ENCODE data around the gene ATG4C. TPM values are rescaled to one million over a fixed set of nuclear protein-coding genes. Genes with fewer than 3 reads are reported as not detected.
"Not testable (repeated sequence)": the region's sequence is repeated elsewhere in the genome, so short reads cannot be mapped to it uniquely, and the experiment has no call there.

ATG4C gene
- total RNA-seq, 1 experiment from 2014 or later, result 6.5 TPM

DNA sequence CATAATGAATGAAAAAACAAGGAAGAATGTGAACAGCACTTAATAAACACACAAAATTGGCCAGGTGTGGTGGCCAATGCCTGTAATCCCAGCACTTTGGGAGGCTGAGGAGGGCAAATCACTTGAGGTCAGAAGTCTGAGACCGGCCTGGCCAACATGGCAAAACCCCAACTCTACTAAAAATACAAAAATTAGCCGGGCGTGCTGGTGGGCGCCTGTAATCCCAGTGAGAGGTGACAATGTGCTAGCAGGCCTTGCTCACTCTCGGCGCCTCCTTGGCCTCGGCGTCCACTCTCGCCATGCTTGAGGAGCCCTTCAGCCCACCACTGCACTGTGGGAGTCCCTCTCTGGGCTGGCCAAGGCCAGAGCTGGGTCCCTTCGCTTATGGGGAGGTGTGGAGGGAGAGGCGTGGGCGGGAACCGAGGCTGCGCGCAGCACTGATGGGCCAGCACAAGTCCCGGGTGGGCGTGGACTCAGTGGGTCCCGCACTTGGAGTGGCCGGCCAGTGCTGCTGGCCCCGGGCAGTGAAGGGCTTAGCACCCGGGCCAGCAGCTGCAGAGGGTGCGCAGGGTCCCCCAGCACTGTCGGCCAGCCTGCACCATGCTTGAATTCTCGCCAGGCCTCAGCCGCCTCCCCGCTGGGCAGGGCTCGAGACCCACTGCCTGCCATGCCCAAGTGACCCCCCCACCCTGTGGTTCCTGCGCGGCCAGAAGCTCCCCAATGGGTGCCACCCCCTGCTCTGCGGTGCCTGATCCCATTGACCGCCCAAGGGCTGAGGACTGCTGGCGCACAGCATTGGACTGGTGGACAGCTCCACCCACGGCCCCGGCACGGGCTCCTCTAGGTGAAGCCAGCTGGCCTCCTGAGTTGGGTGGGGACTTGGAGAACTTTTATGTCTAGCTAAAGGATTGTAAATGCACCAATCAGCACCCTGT, 30.6 kb upstream of the ATG4C start:
- intact Hi-C loops (cut with micrococcal nuclease), result no loop called here
- Mint-ChIP-seq H3K27me3 (ENCODE audit: insufficient read depth, unreplicated experiment) (no peaks in the 10 kb centered on the region), H3K9me3 (ENCODE audit: unreplicated experiment) (no peaks in the 10 kb centered on the region), H3K36me3 (ENCODE audit: insufficient read depth, unreplicated experiment) (no peaks in the 10 kb centered on the region), H3K27ac (ENCODE audit: low read depth, unreplicated experiment) (no peak overlapping the region), H3K4me3 (ENCODE audit: unreplicated experiment) (no peak overlapping the region), H3K4me1 (ENCODE audit: insufficient read depth, unreplicated experiment) (no peaks in the 10 kb centered on the region)
- DNase-seq (ENCODE audit: unreplicated experiment), result no peak
- BruUV-seq (replicated peaks), result no TSS peak
- ChIA-PET CTCF (interaction anchor here (0.5 to 1.1 kb wide), 3 partner anchors 10 to 572 kb away, joined by 3 to 4 read pairs (median 3); no protein-coding TSS in a partner anchor), POLR2A (no interaction called here)
- TF ChIP-seq, protein P1, sequence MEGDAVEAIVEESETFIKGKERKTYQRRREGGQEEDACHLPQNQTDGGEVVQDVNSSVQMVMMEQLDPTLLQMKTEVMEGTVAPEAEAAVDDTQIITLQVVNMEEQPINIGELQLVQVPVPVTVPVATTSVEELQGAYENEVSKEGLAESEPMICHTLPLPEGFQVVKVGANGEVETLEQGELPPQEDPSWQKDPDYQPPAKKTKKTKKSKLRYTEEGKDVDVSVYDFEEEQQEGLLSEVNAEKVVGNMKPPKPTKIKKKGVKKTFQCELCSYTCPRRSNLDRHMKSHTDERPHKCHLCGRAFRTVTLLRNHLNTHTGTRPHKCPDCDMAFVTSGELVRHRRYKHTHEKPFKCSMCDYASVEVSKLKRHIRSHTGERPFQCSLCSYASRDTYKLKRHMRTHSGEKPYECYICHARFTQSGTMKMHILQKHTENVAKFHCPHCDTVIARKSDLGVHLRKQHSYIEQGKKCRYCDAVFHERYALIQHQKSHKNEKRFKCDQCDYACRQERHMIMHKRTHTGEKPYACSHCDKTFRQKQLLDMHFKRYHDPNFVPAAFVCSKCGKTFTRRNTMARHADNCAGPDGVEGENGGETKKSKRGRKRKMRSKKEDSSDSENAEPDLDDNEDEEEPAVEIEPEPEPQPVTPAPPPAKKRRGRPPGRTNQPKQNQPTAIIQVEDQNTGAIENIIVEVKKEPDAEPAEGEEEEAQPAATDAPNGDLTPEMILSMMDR (IDR thresholded peaks at IDR 0.05; ENCODE audit: unreplicated experiment), result no peak

DNA sequence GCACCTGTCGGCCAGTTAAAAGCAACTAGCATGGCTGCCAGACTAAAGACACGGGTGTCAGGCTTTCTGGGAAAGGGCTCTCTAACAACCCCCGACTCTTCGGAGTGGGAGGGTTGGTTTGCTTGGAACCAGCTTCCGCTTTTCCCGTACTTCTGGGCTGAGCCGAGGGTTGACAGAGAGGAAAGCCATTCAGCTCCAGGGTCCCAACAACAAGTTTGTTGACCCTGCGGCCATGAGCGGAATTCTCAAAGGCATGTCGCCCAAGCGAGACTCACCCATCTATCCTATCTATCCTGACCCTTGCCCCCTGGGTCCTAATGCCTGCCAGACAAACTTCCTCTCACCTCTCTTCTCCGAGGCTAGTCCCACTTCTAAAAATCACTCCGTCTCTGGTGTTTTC, 29.0 kb upstream of the ATG4C start:
- H3K9me3 Mint-ChIP-seq (ENCODE audit: unreplicated experiment); CTCF ChIA-PET; DNase-seq (ENCODE audit: unreplicated experiment); POLR2A ChIA-PET; H3K4me3 Mint-ChIP-seq (ENCODE audit: unreplicated experiment); H3K27ac Mint-ChIP-seq (ENCODE audit: low read depth, unreplicated experiment); H3K4me1 Mint-ChIP-seq (ENCODE audit: insufficient read depth, unreplicated experiment); BruUV-seq (replicated peaks); H3K27me3 Mint-ChIP-seq (ENCODE audit: insufficient read depth, unreplicated experiment); intact Hi-C loops (cut with micrococcal nuclease); H3K36me3 Mint-ChIP-seq (ENCODE audit: insufficient read depth, unreplicated experiment): not testable (repeated sequence)

DNA sequence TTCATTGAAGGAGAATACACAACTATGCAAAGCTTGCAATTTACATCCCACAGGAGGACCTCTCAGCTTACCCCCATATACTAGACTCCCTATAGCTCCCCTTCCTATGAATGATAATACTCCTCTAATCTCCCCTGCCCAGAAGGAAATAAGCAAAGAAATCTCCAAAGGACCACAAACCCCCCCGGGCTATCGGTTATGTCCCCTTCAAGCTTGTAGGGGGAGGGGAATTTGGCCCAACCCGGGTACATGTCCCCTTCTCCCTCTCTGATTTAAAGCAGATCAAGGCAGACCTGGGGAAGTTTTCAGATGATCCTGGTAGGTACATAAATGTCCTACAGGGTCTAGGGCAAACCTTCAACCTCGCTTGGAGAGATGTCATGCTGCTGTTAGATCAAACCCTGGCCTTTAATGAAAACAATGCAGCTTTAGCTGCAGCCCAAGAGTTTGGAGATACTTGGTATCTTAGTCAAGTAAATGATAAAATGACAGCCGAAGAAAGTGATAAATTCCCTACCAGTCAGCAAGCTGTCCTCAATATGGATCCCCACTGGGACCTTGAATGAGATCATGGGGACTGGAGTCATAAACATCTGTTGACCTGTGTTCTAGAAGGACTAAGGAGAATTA, 27.6 kb upstream of the ATG4C start:
- H3K9me3 Mint-ChIP-seq (ENCODE audit: unreplicated experiment); POLR2A ChIA-PET; DNase-seq (ENCODE audit: unreplicated experiment); H3K4me3 Mint-ChIP-seq (ENCODE audit: unreplicated experiment); H3K4me1 Mint-ChIP-seq (ENCODE audit: insufficient read depth, unreplicated experiment); intact Hi-C loops (cut with micrococcal nuclease); H3K36me3 Mint-ChIP-seq (ENCODE audit: insufficient read depth, unreplicated experiment); H3K27ac Mint-ChIP-seq (ENCODE audit: low read depth, unreplicated experiment); H3K27me3 Mint-ChIP-seq (ENCODE audit: insufficient read depth, unreplicated experiment); BruUV-seq (replicated peaks): not testable (repeated sequence)
- CTCF ChIA-PET, result interaction anchor here (2.0 kb wide), 1 partner anchor 10 kb away, joined by 7 read pairs; no protein-coding TSS in a partner anchor

DNA sequence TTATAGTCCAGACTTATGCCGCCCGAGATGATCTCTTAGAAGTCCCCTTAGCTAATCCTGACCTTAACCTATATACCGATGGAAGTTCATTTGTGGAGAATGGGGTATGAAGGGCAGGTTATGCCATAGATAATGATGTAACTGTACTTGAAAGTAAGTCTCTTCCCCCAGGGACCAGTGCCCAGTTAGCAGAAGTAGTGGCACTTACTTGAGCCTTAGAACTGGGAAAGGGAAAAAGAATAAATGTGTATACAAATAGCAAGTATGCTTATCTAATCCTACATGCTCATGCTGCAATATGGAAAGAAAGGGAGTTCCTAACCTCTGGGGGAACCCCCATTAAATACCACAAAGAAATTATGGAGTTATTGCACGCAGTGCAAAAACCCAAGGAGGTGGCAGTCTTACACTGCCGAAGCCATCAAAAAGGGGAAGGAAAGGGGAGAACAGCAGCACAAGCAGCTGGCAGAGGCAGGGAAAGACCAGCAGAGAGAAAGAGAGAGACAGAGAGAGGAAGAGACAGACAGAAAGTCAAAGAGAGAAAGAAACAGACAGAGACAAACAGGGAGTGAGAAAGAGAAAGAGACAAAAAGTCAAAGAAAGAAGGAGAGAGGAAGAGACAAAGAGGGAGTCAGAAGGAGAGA, 24.6 kb upstream of the ATG4C start:
- H3K27ac Mint-ChIP-seq (ENCODE audit: low read depth, unreplicated experiment); H3K36me3 Mint-ChIP-seq (ENCODE audit: insufficient read depth, unreplicated experiment); H3K4me3 Mint-ChIP-seq (ENCODE audit: unreplicated experiment); H3K4me1 Mint-ChIP-seq (ENCODE audit: insufficient read depth, unreplicated experiment); POLR2A ChIA-PET; DNase-seq (ENCODE audit: unreplicated experiment); intact Hi-C loops (cut with micrococcal nuclease); H3K27me3 Mint-ChIP-seq (ENCODE audit: insufficient read depth, unreplicated experiment); H3K9me3 Mint-ChIP-seq (ENCODE audit: unreplicated experiment); BruUV-seq (replicated peaks); CTCF ChIA-PET: not testable (repeated sequence)

DNA sequence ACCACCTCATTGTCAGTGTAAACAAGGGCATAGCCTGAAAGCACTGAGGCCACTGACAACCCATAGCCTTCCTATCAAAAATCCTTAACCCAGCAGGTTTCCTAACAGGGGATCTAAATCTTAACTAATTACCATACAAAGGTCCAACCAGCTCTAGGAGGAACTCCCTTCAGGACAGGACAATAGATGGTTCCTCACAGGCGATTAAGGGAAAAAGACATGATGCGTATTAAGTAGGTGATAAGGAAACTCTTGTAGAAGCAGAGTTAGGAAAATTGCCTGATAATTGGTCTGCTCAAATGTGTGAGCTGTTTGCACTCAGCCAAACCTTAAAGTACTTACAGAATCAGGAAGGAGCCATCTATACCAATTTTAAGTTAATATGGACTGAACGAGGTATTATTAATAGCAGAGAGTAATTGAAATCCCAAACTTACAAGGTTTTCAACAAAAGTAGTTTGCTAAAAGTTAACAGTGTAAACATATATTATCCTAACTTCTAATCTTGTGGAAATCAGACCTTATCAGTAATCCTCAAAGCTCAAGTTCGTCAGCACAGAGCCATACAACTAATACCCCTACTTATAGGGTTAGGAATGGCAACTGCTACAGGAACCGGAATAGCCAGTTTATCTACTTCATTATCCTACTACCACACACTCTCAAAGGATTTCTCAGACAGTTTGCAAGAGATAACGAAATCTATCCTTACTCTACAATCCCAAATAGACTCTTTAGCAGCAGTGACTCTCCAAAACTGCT, 23.7 kb upstream of the ATG4C start:
- H3K36me3 Mint-ChIP-seq (ENCODE audit: insufficient read depth, unreplicated experiment); H3K27ac Mint-ChIP-seq (ENCODE audit: low read depth, unreplicated experiment); H3K9me3 Mint-ChIP-seq (ENCODE audit: unreplicated experiment); POLR2A ChIA-PET; H3K27me3 Mint-ChIP-seq (ENCODE audit: insufficient read depth, unreplicated experiment); H3K4me1 Mint-ChIP-seq (ENCODE audit: insufficient read depth, unreplicated experiment); BruUV-seq (replicated peaks); DNase-seq (ENCODE audit: unreplicated experiment); intact Hi-C loops (cut with micrococcal nuclease); H3K4me3 Mint-ChIP-seq (ENCODE audit: unreplicated experiment): not testable (repeated sequence)
- CTCF ChIA-PET, result interaction anchor here (1.0 kb wide), 1 partner anchor 14 kb away, joined by 3 read pairs; no protein-coding TSS in a partner anchor

DNA sequence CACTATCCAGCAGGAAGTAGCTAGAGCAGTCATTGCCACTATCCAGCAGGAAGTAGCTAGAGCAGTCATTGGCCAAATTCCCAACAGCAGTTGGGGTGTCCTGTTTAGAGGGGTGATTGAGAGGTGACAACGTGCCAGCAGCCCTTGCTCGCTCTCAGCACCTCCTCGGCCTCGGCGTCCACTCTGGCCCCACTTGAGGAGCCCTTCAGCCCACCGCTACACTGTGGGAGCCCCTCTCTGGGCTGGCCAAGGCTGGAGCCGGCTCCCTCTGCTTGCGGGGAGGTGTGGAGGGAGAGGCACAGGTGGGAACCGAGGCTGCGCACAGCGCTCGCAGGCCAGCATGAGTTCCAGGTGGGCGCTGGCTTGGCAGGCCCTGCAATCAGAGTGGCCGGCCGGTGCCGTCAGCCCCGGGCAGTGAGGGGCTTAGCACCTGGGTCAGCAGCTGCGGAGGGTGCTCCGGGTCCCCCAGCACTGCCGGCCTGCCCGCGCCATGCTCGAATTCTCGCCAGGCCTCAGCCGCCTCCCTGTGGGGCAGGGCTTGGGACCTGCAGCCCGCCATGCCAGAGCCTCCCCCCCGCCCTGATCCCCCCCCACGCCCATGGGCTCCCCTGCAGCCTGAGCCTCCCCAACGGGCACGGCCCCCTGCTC, 22.6 kb upstream of the ATG4C start:
- CTCF ChIA-PET, result interaction anchor here (0.6 to 0.9 kb wide), 2 partner anchors 98 to 1907 kb away, joined by 3 read pairs; no protein-coding TSS in a partner anchor
- POLR2A ChIA-PET; H3K27ac Mint-ChIP-seq (ENCODE audit: low read depth, unreplicated experiment); H3K4me3 Mint-ChIP-seq (ENCODE audit: unreplicated experiment); H3K36me3 Mint-ChIP-seq (ENCODE audit: insufficient read depth, unreplicated experiment); H3K27me3 Mint-ChIP-seq (ENCODE audit: insufficient read depth, unreplicated experiment); H3K4me1 Mint-ChIP-seq (ENCODE audit: insufficient read depth, unreplicated experiment); intact Hi-C loops (cut with micrococcal nuclease); DNase-seq (ENCODE audit: unreplicated experiment); H3K9me3 Mint-ChIP-seq (ENCODE audit: unreplicated experiment); BruUV-seq (replicated peaks): not testable (repeated sequence)

DNA sequence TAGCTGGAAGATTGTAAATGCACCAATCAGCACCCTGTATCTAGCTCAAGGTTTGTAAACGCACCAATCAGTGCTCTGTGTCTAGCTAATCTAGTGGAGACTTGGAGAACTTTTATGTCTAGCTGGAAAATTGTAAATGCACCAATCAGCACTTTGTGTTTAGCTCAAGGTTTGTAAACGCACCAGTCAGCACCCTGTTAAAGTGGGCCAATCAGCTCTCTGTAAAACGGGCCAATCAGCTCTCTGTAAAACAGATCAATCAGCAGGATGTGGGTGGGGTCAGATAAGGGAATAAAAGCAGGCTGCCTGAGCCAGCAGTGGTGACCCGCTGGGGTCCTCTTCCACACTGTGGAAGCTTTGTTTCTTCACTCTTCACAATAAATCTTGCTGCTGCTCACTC, 21.9 kb upstream of the ATG4C start:
- H3K36me3 Mint-ChIP-seq (ENCODE audit: insufficient read depth, unreplicated experiment); intact Hi-C loops (cut with micrococcal nuclease); BruUV-seq (replicated peaks); H3K27ac Mint-ChIP-seq (ENCODE audit: low read depth, unreplicated experiment); H3K4me3 Mint-ChIP-seq (ENCODE audit: unreplicated experiment); DNase-seq (ENCODE audit: unreplicated experiment); H3K4me1 Mint-ChIP-seq (ENCODE audit: insufficient read depth, unreplicated experiment); H3K27me3 Mint-ChIP-seq (ENCODE audit: insufficient read depth, unreplicated experiment); H3K9me3 Mint-ChIP-seq (ENCODE audit: unreplicated experiment); POLR2A ChIA-PET: not testable (repeated sequence)
- CTCF ChIA-PET, result interaction anchor here (0.6 to 0.9 kb wide), 2 partner anchors 98 to 1908 kb away, joined by 3 read pairs; no protein-coding TSS in a partner anchor
